Smooth muscle cell (in vitro differentiated cells): ENCODE measurements around the gene BMP6. TPM values are rescaled to one million over a fixed set of nuclear protein-coding genes. Genes with fewer than 3 reads are reported as not detected.
A peak's percentile ranks its signal among the peaks of the same experiment; 100 is the strongest.

ENCODE experiments used
- DNase-seq: peaks from one replicate; lab custom pipeline; 2025; ENCODE audit not compliant: unreplicated experiment; lab: John Stamatoyannopoulos, UW
- H2AFZ ChIP-seq: fragments of 200-600 bp; sonication (generic); 2 replicates; pipeline ENCODE4 v1.6.0; 2016; ENCODE audit warnings: antibody characterized with exemption, low read depth, mild to moderate bottlenecking
- H3F3A ChIP-seq: fragments of 200-600 bp; sonication (generic); 2 replicates; pipeline ENCODE4 v1.6.0; 2017; ENCODE audit warnings: antibody characterized with exemption, low read depth
- H3K27ac ChIP-seq: fragments of 200-600 bp; sonication (generic); 2 replicates; pipeline ENCODE4 v1.5.1; 2016; ENCODE audit warnings: low read depth, mild to moderate bottlenecking
- H3K27me3 ChIP-seq: fragments of 200-600 bp; sonication (generic); 2 replicates; pipeline ENCODE4 v1.6.1; 2016; ENCODE audit warnings: low read depth, mild to moderate bottlenecking
- H3K36me3 ChIP-seq: fragments of 200-600 bp; sonication (generic); 2 replicates; pipeline ENCODE4 v1.5.1; 2016; ENCODE audit warnings: low read depth
- H3K4me1 ChIP-seq: fragments of 200-600 bp; sonication (generic); 2 replicates; pipeline ENCODE4 v1.5.1; 2016; ENCODE audit warnings: low read depth
- H3K4me2 ChIP-seq: fragments of 200-600 bp; sonication (generic); 2 replicates; pipeline ENCODE4 v1.6.0; 2016; ENCODE audit warnings: mild to moderate bottlenecking
- H3K4me3 ChIP-seq: fragments of 200-600 bp; sonication (generic); 2 replicates; pipeline ENCODE4 v1.5.1; 2016; ENCODE audit warnings: mild to moderate bottlenecking
- H3K79me2 ChIP-seq: fragments of 200-600 bp; sonication (generic); 2 replicates; pipeline ENCODE4 v1.6.0; 2016; ENCODE audit warnings: low read depth, mild to moderate bottlenecking
- H3K9ac ChIP-seq: fragments of 200-600 bp; sonication (generic); 2 replicates; pipeline ENCODE4 v1.6.0; 2016; ENCODE audit warnings: low read depth
- H3K9me3 ChIP-seq: fragments of 200-600 bp; sonication (generic); replicated peaks from 2 replicates; pipeline ENCODE4 v1.5.1; 2016; ENCODE audit warnings: low read depth
- H4K20me1 ChIP-seq: fragments of 200-600 bp; sonication (generic); 2 replicates; pipeline ENCODE4 v1.6.0; 2016; ENCODE audit warnings: low read depth
- WGBS: methylation state at CpG from one replicate; pipeline ENCODE4 v1.1.7; 2016; ENCODE audit warnings: low lambda C conversion rate; 5-methylcytosine and 5-hydroxymethylcytosine counted together
- polyA plus RNA-seq: library from polyadenylated mRNA; unstranded; fragments of >200 nt; fragmentation: Nextera tagmentation; extraction: Ambion mirVana; gene quantifications from 2 replicates; pipeline ENCODE4 v1.2.1, GENCODE V29; 2016
- total RNA-seq: library from RNA; depleted of rRNA; stranded (reverse); fragments of >200 nt; gene quantifications from 2 replicates; pipeline ENCODE4 v1.2.3, GENCODE V29; 2014
- TF ChIP-seq, protein P1 (sequence below): fragments of 200-600 bp; sonication (generic); IDR thresholded peaks from 2 replicates; pipeline ENCODE4 v1.5.1; 2017; ENCODE audit warnings: borderline replicate concordance, mild to moderate bottlenecking, antibody characterized with exemption; ENCODE audit not compliant: insufficient read depth, poor library complexity, severe bottlenecking

BMP6 gene
- total and polyA plus RNA-seq, 2 experiments from 2014 or later, result 14.5 to 17.0 TPM

DNA sequence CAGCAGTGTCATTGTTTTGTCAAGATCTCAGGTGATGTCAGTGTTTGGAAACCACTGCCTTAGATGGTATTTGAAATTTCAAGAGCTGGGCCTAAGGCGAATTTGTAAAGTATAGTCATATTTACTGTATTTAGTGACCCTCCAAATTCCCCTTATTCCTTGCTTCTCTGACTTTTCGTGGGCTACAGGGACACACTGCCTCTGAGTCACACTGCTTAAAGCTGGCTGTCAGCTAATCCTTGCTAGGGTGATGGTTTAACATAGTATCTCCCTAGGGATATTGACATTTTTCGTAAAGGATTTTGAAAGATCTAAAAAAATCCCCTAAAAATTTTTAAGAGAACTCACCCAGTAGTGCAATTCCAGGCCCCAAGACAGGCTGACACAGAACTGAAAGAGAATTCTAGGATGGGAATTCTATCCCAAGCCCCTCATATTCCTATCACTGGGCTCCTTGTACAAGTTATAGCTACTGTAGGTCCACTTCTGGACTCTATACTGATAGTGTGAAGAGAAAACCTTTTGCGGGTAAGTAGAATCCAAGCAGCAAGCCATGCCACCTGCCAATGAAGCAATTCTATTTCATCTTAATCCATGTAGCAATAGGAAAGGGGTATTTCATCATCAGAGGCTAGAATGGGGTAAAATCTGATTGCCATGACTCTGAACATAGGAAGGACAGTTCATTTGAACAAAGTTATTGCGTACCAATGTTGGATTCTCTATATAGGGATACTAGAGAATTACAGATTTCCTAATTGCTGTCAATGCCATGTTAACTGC is 4.3 kb downstream of the BMP6 start:
- no peak for DNase-seq

DNA sequence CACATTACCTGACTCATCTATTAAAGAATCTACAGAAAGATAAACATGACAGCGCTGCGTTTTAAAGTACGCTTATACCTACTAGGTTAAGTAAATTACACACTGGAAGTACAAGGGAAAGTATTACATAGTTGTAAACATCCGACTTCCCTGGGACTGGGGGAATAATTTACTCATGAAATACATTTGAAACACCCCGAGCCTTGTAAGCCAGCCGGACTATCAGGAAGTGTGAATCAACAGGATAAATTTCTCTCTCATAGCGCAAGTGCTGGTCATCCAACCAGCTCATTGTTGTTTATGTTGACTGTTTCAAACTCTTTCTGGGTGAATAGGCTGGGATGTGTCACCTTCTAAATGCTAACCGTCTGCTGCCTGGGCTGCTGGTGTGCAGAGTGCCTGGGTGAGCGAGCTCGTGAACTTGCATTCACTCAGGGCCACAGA is 4.9 kb downstream of the BMP6 start:
- Histone ChIP-seq H3K79me2 (no peaks in the 10 kb centered on the region), H3K4me3 (no peak overlapping the region), H3K9ac (peak overlapping the region; percentile 25), H3K9me3 (no peaks in the 10 kb centered on the region), H3K27ac (peak overlapping the region; percentile 71), H3K4me1 (peaks cover 28% of the 10 kb centered on the region), H4K20me1 (peaks cover 3% of the 10 kb centered on the region), H3K4me2 (peak overlapping the region; percentile 93), H3K27me3 (peaks cover 16% of the 10 kb centered on the region), H3K36me3 (no peaks in the 10 kb centered on the region), H2AFZ (no peak overlapping the region), H3F3A (peaks cover 17% of the 10 kb centered on the region)
- DNase-seq, result no peak
- 24% methylated on average over 10 of the region's 10 CpGs for WGBS
- TF ChIP-seq, protein P1, sequence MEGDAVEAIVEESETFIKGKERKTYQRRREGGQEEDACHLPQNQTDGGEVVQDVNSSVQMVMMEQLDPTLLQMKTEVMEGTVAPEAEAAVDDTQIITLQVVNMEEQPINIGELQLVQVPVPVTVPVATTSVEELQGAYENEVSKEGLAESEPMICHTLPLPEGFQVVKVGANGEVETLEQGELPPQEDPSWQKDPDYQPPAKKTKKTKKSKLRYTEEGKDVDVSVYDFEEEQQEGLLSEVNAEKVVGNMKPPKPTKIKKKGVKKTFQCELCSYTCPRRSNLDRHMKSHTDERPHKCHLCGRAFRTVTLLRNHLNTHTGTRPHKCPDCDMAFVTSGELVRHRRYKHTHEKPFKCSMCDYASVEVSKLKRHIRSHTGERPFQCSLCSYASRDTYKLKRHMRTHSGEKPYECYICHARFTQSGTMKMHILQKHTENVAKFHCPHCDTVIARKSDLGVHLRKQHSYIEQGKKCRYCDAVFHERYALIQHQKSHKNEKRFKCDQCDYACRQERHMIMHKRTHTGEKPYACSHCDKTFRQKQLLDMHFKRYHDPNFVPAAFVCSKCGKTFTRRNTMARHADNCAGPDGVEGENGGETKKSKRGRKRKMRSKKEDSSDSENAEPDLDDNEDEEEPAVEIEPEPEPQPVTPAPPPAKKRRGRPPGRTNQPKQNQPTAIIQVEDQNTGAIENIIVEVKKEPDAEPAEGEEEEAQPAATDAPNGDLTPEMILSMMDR, result no peak

More for the DNA sequence above, 4.3 kb downstream of the BMP6 start:
- Histone ChIP-seq H3K9ac (peak overlapping the region; percentile 25), H3K4me2 (peak overlapping the region; percentile 93), H3K36me3 (no peaks in the 10 kb centered on the region), H3K9me3 (no peaks in the 10 kb centered on the region), H3F3A (peaks cover 17% of the 10 kb centered on the region), H2AFZ (no peak overlapping the region), H3K4me3 (no peak overlapping the region), H4K20me1 (peaks cover 3% of the 10 kb centered on the region), H3K27ac (peak overlapping the region; percentile 71), H3K4me1 (peaks cover 28% of the 10 kb centered on the region), H3K27me3 (peaks cover 21% of the 10 kb centered on the region), H3K79me2 (no peaks in the 10 kb centered on the region)
- 55% methylated on average over 5 of the region's 5 CpGs for WGBS
- TF ChIP-seq, protein P1, result no peak

DNA sequence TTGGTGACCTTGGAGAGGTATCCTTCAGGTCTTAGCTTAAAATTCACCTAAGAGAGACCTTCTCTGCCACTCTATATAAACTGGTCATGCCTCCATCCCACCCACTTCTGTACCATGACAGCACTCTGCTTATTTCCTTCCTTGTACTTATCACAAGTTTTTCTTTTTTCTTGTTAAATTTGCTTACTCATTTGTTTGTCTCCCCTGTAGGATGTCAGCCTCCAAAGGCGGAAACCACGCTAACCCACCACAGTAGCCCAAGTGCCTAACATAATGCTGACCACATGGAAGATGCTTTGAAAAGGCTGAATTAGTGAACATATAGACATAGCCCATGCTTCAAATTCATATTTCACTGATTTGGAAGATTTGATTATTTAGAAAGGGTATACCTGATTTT is 5.4 kb downstream of the BMP6 start:
- no peak for DNase-seq

More for the DNA sequence above, 5.4 kb downstream of the BMP6 start:
- H3K4me1 ChIP-seq, result peaks cover 28% of the 10 kb centered on the region
- peak overlapping the region; percentile 93 for H3K4me2 ChIP-seq
- H3K4me3 ChIP-seq, result no peak overlapping the region
- peaks cover 16% of the 10 kb centered on the region for H3K27me3 ChIP-seq
- H3F3A ChIP-seq, result peaks cover 17% of the 10 kb centered on the region
- H3K9me3 ChIP-seq, result no peaks in the 10 kb centered on the region
- H4K20me1 ChIP-seq, result peaks cover 3% of the 10 kb centered on the region
- H3K9ac ChIP-seq, result no peak overlapping the region
- H3K36me3 ChIP-seq, result no peaks in the 10 kb centered on the region
- peak overlapping the region; percentile 71 for H3K27ac ChIP-seq
- no peaks in the 10 kb centered on the region for H3K79me2 ChIP-seq
- TF ChIP-seq, protein P1, result no peak
- WGBS, result 44% methylated on average over 2 of the region's 2 CpGs
- no peak overlapping the region for H2AFZ ChIP-seq
